DOHH2 (cell line): ENCODE measurements around the gene PIRT.

Experiments
- H3F3A ChIP-seq: fragments of 200-600 bp; sonication (generic), shearing (Covaris generic); 2 replicates; pipeline ENCODE4 v1.6.0; 2016; ENCODE audit warnings: antibody characterized with exemption, mild to moderate bottlenecking; ENCODE audit not compliant: control insufficient read depth, insufficient read depth
- H3K27ac ChIP-seq: fragments of 200-600 bp; sonication (generic); 2 replicates; pipeline ENCODE4 v1.5.1; 2014; ENCODE audit warnings: low read depth, mild to moderate bottlenecking, low read length, moderate library complexity
- H3K27me3 ChIP-seq: fragments of 200-600 bp; sonication (generic); 2 replicates; pipeline ENCODE4 v1.6.1; 2014; ENCODE audit warnings: mild to moderate bottlenecking, low read length, mixed read lengths; ENCODE audit not compliant: control insufficient read depth
- H3K36me3 ChIP-seq: fragments of 200-600 bp; sonication (generic); 2 replicates; pipeline ENCODE4 v1.6.1; 2014; ENCODE audit warnings: mild to moderate bottlenecking, low read length, moderate library complexity, mixed read lengths; ENCODE audit not compliant: control insufficient read depth
- H3K4me1 ChIP-seq: fragments of 200-600 bp; sonication (generic); 2 replicates; pipeline ENCODE4 v1.6.1; 2014; ENCODE audit warnings: mild to moderate bottlenecking, low read length, mixed read lengths; ENCODE audit not compliant: control insufficient read depth
- H3K4me2 ChIP-seq: fragments of 200-600 bp; sonication (generic); 2 replicates; pipeline ENCODE4 v1.6.0; 2014; ENCODE audit warnings: mild to moderate bottlenecking, low read length, moderate library complexity
- H3K4me3 ChIP-seq: fragments of 200-600 bp; sonication (generic); 2 replicates; pipeline ENCODE4 v1.5.1; 2014; ENCODE audit warnings: mild to moderate bottlenecking, low read length, mixed read lengths
- H3K79me2 ChIP-seq: fragments of 200-600 bp; sonication (generic); 2 replicates; pipeline ENCODE4 v1.6.1; 2014; ENCODE audit warnings: mild to moderate bottlenecking, low read length, mixed read lengths; ENCODE audit not compliant: control insufficient read depth
- H3K9me2 ChIP-seq: fragments of 200-600 bp; sonication (generic); replicated peaks from 2 replicates; pipeline ENCODE4 v1.6.1; 2014; ENCODE audit warnings: mild to moderate bottlenecking, low read length, mixed read lengths; ENCODE audit not compliant: control insufficient read depth
- H3K9me3 ChIP-seq: fragments of 200-600 bp; sonication (generic); 2 replicates; pipeline ENCODE4 v1.6.1; 2014; ENCODE audit warnings: antibody characterized with exemption, low read length, mixed read lengths; ENCODE audit not compliant: control insufficient read depth, insufficient read depth
- H4K20me1 ChIP-seq: fragments of 200-600 bp; sonication (generic); 2 replicates; pipeline ENCODE4 v1.6.0; 2014; ENCODE audit warnings: low read depth, mild to moderate bottlenecking, antibody characterized with exemption, low read length, moderate library complexity; ENCODE audit not compliant: control insufficient read depth, insufficient read depth
- CTCF ChIP-seq: fragments of 200-600 bp; sonication (generic); IDR thresholded peaks from one replicate; pipeline ENCODE4 v1.5.1; 2014; ENCODE audit warnings: antibody characterized with exemption, mild to moderate bottlenecking, low read depth, low read length; ENCODE audit not compliant: poor library complexity, severe bottlenecking
- EZH2phosphoT487 ChIP-seq: fragments of 200-600 bp; sonication (generic); IDR thresholded peaks from 2 replicates; pipeline ENCODE4 v1.6.1; 2017; ENCODE audit warnings: borderline replicate concordance, mild to moderate bottlenecking, antibody characterized with exemption, low read length, moderate library complexity, mixed read lengths

Gene PIRT

DNA sequence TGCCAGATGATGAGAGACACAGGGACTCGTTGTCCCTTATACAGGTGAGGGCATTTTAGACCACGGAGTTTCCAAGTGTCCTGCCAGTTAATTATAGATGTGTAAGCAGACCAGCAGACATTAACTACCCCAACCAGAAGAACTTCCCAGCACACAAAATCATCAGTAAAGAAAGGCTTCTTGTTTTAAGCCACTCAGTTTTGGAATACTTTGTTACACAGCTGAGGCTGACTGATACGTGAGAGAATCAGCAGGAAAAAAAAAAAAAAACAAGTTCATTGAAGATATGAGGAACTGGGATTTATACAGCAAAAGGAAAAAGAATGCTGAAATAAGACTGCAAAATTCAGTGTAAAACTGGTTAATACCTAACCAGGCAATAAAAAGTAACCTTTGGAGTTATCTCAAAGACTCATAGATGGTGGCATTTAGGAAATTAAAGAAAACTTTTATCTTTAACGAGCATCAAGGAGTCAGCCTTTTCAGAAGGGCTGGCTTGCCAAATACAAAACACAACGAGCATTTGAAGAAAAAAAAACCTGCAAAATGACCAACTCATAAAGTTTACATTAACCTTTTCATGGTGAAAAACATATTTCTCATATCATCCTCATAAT lies 62.0 kb downstream of the PIRT start:
- no peak overlapping the region for H3K27ac ChIP-seq
- no peaks in the 10 kb centered on the region for H3K36me3 ChIP-seq
- no peaks in the 10 kb centered on the region for H3K9me2 ChIP-seq
- no peaks in the 10 kb centered on the region for H3K4me1 ChIP-seq
- H3K9me3 ChIP-seq: peaks cover 11% of the 10 kb centered on the region
- H3K27me3 ChIP-seq: no peaks in the 10 kb centered on the region
- no peaks in the 10 kb centered on the region for H3K79me2 ChIP-seq
- no peak overlapping the region for H3K4me3 ChIP-seq
- TF ChIP-seq CTCF (no peak), EZH2phosphoT487 (no peak)
- H4K20me1 ChIP-seq: no peaks in the 10 kb centered on the region
- no peaks in the 10 kb centered on the region for H3F3A ChIP-seq
- H3K4me2 ChIP-seq: no peak overlapping the region

DNA sequence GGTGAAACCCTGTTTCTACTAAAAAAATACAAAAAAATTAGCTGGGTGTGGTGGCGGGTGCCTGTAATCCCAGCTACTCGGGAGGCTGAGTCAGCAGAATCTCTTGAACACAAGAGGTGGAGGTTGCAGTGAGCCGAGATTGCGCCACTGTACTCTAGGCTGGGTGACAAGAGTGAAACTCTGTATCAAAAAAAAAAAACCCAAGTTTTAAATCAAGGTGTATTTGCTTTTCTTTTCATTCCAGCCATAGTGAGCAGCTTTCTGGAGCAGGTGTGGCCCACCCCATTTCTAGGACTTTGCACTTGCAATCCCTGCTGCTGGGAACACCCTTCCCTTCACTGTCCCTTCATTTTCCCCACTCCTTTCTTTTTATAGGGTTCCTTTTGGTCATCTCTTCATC lies 62.8 kb downstream of the PIRT start:
- H3K9me2 ChIP-seq: no peaks in the 10 kb centered on the region
- H3K27me3 ChIP-seq: no peaks in the 10 kb centered on the region
- H3K27ac ChIP-seq: no peak overlapping the region
- no peaks in the 10 kb centered on the region for H4K20me1 ChIP-seq
- no peak overlapping the region for H3K4me3 ChIP-seq
- no peaks in the 10 kb centered on the region for H3K36me3 ChIP-seq
- H3K4me2 ChIP-seq: no peak overlapping the region
- peaks cover 11% of the 10 kb centered on the region for H3K9me3 ChIP-seq
- H3F3A ChIP-seq: no peaks in the 10 kb centered on the region
- no peaks in the 10 kb centered on the region for H3K79me2 ChIP-seq
- TF ChIP-seq CTCF (no peak), EZH2phosphoT487 (no peak)
- no peaks in the 10 kb centered on the region for H3K4me1 ChIP-seq

- TF ChIP-seq CTCF (no peak), EZH2phosphoT487 (no peak)
- Histone ChIP-seq H3K27me3 (no peaks in the 10 kb centered on the region), H3K4me2 (no peak overlapping the region), H3K9me2 (no peaks in the 10 kb centered on the region), H3K79me2 (no peaks in the 10 kb centered on the region), H4K20me1 (no peaks in the 10 kb centered on the region), H3K9me3 (peaks cover 11% of the 10 kb centered on the region), H3K4me1 (no peaks in the 10 kb centered on the region), H3F3A (no peaks in the 10 kb centered on the region), H3K4me3 (no peak overlapping the region), H3K36me3 (no peaks in the 10 kb centered on the region), H3K27ac (no peak overlapping the region)
Observed at GRCh38 chr17:10773391-10773790, 64.5 kb downstream of the PIRT start.
